NCI-H524 treated with DMSO at 0.1 percent for 48 hours (cell line): ENCODE measurements around the gene COL5A3.
"Not testable (repeated sequence)": the region's sequence is repeated elsewhere in the genome, so short reads cannot be mapped to it uniquely, and the experiment has no call there.

Experiments
- DNase-seq: peaks from one replicate; lab custom pipeline; 2025; lab: John Stamatoyannopoulos, UW

The COL5A3 gene

DNA sequence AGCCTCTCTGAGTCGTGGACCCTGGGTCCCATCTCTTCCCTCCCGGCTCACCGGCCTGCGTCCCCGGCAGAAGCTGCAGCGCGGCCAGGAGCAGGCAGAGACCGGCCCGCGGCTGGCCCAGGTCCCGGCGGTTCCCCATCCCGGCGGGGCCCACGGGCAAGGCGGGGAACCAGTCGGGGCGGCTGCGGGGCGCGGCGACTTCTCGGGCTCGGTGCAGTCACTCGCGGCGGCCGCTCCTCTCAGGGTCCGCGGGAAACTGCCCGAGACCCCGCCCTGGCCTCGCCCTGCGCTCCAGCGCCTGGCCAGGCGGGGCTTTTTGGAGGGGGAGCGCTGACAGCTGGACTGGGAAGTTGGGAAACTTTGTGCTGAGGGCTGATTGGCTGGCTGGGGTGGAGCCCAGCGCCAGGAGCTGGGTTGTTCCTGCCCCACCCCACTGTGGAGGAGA, at the start of gene COL5A3:
COL5A3 (minus strand) TSS at position 258 of the 445 bp plus-strand sequence; CDS start at position 139, 119 bp downstream.
- DNase-seq, result no peak

DNA sequence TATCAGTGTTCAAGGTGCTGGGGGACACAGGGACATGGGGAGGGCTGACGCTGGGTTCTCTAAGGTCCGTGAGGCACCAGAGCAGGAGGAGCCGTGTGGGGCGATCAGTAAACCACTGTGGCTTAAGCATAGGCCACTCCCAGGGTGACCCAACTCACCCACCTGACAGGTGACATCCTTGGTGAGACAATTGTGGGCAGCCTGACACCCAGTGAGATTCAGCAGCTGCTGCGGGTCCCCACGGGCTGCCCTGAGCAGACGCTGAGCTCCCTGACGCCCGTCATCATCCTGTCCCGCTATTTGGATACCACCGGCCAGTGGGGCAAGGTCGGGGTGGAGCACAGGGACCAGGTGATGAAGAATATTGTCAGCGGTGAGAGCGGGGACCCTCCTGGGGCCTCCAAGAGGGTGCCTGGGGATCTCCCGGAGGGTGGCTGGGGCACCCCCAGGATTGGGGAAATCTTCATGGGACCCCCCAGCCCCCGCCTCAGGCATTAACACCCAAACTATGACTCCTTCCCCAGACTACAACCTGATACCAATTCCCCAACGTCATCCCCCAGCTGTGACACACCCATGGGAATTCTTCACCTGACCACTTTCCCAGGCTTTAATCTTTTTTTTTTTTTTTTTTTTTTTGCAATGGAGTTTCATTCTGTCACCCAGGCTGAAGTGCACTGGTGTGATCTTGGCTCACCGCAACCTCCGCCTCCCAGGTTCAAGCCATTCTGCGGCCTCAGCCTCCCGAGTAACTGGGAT, 42.5 kb upstream of the COL5A3 start:
- no peak for DNase-seq

DNA sequence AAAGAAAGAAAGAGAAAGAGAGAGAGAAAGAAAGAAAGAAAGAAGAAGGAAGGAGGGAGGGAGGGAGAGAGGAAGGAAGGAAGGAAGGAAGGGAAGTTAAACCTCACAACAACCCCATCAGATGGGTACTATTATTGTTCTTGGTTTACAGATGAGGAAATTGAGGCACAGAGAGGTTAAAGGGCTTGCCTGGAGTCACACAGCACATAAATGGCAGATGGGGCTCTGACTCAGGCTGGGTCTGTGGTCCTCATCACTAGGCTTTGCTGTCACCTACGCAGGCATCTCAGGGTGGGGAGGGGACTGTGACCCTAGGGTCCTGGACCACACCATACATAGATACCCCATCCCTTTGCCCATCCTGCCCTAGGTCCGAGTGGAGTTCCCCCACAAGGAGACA, 39.3 kb upstream of the COL5A3 start:
- no peak for DNase-seq

DNA sequence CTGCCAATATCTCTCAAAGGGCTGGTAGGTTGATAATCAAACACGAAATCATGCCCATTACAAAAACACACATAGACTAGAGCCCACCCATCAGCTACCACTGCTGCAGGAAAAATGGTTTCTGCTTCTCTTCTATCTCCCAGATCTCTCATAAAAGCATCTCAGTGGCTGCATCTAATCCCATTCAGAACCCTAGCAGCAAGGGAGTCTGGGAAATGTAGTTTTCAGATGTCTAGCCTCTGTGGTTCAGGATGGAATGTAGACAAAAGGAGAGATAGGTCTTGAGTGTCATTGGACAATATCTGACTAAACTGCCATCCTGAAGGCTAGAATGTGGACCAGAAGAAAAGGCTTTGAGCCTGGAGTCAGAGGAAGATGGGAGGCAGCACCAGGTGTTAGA, 35.1 kb upstream of the COL5A3 start:
- no peak for DNase-seq

DNA sequence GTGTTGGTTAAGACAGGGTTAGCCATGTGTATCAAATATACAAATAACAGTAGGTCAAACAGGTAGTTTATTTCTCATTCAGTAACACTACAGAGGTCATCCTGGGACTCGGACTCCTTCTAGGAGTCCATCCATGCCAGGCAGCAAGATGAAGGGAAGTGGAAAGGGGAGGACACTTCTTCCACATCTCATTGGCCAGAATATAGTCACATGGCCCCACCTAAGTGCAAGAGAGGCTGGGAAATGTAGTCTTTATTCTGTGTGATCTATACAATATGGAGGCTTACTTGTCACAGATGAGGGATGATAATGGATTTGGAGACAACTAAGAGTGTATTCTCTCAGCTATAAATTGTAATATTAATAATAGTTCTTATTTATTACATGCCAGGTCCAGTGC, 34.1 kb upstream of the COL5A3 start:
- no peak for DNase-seq

GRCh38 chr19:10043286-10043927, 33.1 kb upstream of the COL5A3 start:
- no peak for DNase-seq

DNA sequence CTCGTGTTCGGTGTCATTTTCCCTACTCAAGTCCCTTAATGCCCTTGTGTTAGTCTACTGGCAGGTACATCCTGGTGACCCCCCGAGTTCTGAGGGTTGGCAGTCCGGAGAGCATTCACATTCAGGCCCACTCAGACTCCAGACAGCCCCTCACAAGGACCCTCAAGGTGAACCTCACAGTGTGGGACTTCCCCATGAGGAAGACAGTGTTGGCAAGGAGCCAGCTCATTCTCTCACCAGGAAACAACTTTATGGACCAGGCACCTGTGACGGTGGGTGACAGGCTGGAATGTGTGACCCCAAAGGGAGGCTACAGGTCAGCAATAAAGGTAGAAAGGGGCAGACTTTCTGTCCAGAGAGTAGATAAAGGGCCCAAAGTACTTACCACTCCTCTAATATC, 27.5 kb upstream of the COL5A3 start:
- no peak for DNase-seq

DNA sequence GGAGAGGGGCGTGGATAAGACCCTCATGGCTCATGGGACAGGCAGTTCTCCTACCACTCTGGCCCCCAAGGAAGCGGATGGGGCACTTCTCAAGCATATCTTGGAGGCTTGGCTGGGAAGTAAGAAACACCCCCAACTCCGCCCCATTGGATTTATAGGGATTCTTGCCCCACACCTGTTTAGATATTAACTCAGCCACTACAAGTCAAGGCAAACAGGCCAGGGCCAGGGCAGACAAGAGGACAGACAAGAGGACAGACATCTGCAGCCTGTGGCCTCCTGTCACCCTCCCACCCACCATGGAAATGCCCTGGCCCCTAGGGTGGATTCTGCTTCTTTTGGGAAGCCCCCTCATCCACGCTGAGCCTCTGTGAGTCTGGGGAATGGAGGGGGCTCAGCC, 27.1 kb upstream of the COL5A3 start:
- no peak for DNase-seq

DNA sequence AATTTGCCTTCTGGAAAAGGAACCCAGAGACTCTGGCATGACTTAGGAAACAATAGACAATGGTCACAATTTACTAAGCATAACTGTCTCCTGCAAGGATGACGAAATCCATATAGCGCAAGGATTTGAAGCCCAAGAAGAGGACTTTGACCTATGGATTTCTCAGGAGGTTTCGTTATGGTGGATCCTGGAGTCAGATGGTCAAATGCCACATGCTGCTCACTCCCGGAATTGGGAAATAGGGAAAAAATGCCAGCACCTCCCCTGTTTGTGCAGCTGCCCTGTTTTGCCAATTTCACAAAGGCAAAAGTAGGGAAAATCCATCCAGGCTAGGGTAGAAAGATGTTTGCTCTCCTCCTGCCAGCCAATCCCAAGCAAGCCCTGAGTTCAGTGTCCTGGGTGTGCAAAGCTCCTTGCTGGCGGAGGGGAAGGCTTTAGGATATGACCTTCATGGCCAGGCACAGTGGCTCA, 26.3 kb upstream of the COL5A3 start:
- no peak for DNase-seq

- DNase-seq, result no peak
These were observed 23.3 kb upstream of the COL5A3 start for GRCh38 chr19:10033614-10034013.

GRCh38 chr19:10027158-10027997, 17.1 kb upstream of the COL5A3 start:
- peak; percentile 73 for DNase-seq

GRCh38 chr19:10026744-10027143, 16.4 kb upstream of the COL5A3 start:
- DNase-seq, result no peak

- not testable (repeated sequence) for DNase-seq
These were observed 12.8 kb upstream of the COL5A3 start for GRCh38 chr19:10023096-10023495.

GRCh38 chr19:10021863-10022262, 11.6 kb upstream of the COL5A3 start:
- DNase-seq, result no peak

- DNase-seq, result no peak
These were observed 11.1 kb upstream of the COL5A3 start for GRCh38 chr19:10021446-10021845.

GRCh38 chr19:10020851-10021250, 10.5 kb upstream of the COL5A3 start:
- DNase-seq, result no peak

- no peak for DNase-seq
These were observed 8.9 kb upstream of the COL5A3 start for GRCh38 chr19:10019246-10019645.

DNA sequence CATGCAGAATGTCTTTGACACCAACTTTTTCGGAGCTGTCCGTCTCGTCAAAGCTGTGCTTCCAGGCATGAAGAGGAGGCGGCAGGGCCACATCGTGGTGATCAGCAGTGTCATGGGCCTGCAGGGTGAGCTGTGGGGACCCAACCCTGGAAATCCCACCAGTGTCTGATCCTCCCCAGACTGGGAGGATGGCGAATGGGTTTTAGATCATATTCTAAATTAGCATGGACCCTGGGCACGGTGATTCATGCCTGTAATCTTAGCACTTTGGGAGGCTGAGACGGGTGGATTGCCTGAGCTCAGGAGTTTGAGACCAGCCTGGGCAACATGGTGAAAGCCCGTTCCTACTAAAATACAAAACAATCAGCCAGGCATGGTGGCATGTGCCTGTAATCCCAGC, 8.5 kb upstream of the COL5A3 start:
- DNase-seq, result no peak

DNA sequence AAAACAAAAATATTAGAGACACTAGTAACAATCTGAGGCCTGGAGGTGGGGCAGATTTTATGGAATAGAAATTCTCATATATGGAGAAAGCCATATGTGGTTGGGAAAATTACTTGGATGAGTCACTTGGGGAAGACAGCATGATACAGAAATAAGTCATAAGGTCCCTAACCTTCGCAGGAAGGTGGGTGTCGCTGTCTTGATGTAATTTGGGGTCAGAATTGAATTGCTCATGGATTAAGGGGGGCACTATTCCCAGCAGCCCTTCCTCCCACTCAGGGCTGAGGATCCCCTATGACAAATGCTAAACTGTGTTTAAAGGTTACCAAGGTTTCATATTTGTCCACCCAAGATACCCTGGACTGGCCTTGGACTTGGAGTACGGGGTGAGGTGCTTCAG, 8.0 kb upstream of the COL5A3 start:
- DNase-seq, result no peak

- no peak for DNase-seq
These were observed 3.7 kb upstream of the COL5A3 start for GRCh38 chr19:10013834-10014618.

GRCh38 chr19:10013316-10013715, 3.0 kb upstream of the COL5A3 start, which contains the start of gene RDH8:
Gene RDH8, plus strand, starts transcription at chr19:10013483. Its CDS starts 15 bp downstream, at chr19:10013498.
- no peak for DNase-seq

DNA sequence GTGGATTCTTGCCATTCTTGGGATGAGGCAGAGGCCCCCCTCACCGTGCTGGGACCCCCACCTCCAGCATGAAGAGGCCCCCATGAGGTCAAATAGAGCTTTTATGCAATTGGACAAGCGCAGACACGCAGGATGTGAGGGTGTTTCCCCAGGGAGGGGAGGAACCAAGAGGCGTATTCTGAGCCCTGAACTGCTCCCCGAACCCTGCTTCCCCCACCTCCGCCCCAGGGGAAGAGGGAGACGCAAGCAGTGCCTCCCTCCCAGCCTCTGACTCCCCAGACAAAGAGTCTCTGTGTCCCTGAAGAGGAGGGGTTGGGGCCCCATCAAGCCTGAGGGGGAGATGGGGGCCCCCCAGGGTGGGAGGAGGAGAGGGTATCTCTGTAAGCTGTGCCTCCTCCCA, 1.7 kb upstream of the COL5A3 start:
- DNase-seq, result no peak
